HepG2 (cell line): Measurements from ENCODE around the gene BCL2L2. TPM values are rescaled to one million over a fixed set of nuclear protein-coding genes. Genes with fewer than 3 reads are reported as not detected.

Source experiments
- CREB1 ChIP-seq, 2 experiments: fragments of 450-650 bp in 1 of 2; IDR thresholded peaks; 2 replicates each; pipeline ENCODE4 v1.6.1; 2016 to 2017; ENCODE audit warnings: control low read depth in 1 of 2, mild to moderate bottlenecking in 1 of 2, missing compliant biosample characterization in 1 of 2, missing genetic modification characterization in 1 of 2
- MTF1 ChIP-seq: sonication (generic); formaldehyde crosslinking; IDR thresholded peaks from 2 replicates; pipeline ENCODE4 v1.5.0; 2020; ENCODE audit warnings: missing genetic modification reagents
- RCOR2 ChIP-seq: IDR thresholded peaks from 2 replicates; pipeline ENCODE4 v1.6.1; 2016; ENCODE audit warnings: missing biosample characterization, missing genetic modification reagents
- SALL1 ChIP-seq: sonication (generic); formaldehyde crosslinking; IDR thresholded peaks from 2 replicates; pipeline ENCODE4 v1.8.0; 2022; ENCODE audit warnings: mild to moderate bottlenecking, missing genetic modification reagents
- YY1 ChIP-seq: IDR thresholded peaks from 2 replicates; pipeline ENCODE4 v1.6.1; 2011; ENCODE audit warnings: low read length, low read depth, moderate library complexity, mild to moderate bottlenecking; ENCODE audit not compliant: insufficient read depth, insufficient replicate concordance
- ZBTB42 ChIP-seq: sonication (generic); formaldehyde crosslinking; IDR thresholded peaks from 2 replicates; pipeline ENCODE4 v1.5.0; 2020; ENCODE audit warnings: mild to moderate bottlenecking, missing genetic modification reagents
- ZNF672 ChIP-seq: sonication (generic); formaldehyde crosslinking; IDR thresholded peaks from 2 replicates; pipeline ENCODE4 v1.8.1; 2022; ENCODE audit warnings: missing genetic modification reagents
- ZNF768 ChIP-seq: sonication (generic); formaldehyde crosslinking; IDR thresholded peaks from 2 replicates; pipeline ENCODE4 v1.4.0; 2020; ENCODE audit warnings: missing genetic modification reagents
- polyA plus RNA-seq, 8 experiments: library from polyadenylated mRNA; depleted of rRNA in 3 of 8; stranded (reverse) in 7 of 8; unstranded in 1 of 8; fragments of >200 nt; fragmentation: Illumina TruSeq in 4 of 8; extraction: Trizol in 4 of 8; gene quantifications; 2 replicates each; pipeline versions ENCODE4 v1.2.1 to v1.2.3, GENCODE V29; 2011 to 2016; ENCODE audit warnings: low read depth in 4 of 8, missing spikeins in 1 of 8, mixed read lengths in 1 of 8; ENCODE audit not compliant: insufficient read depth in 1 of 8
- total RNA-seq, 5 experiments: library from RNA; depleted of rRNA; stranded (reverse); fragments of >200 nt; fragmentation: Illumina TruSeq; extraction: Trizol; gene quantifications; 2 replicates each; pipeline ENCODE4 v1.2.3, GENCODE V29; 2016; ENCODE audit warnings: low read depth in 1 of 5
- TF ChIP-seq, protein P1 (sequence below): sonication (generic); formaldehyde crosslinking; IDR thresholded peaks from 2 replicates; pipeline ENCODE4 v1.4.0; 2020; ENCODE audit warnings: missing genetic modification reagents, borderline replicate concordance
- TF ChIP-seq, protein P2 (sequence below): sonication (generic); formaldehyde crosslinking; IDR thresholded peaks from 2 replicates; pipeline ENCODE4 v1.9.0; 2021; ENCODE audit warnings: missing genetic modification reagents, borderline replicate concordance
- TF ChIP-seq, protein P3 (sequence below): sonication (generic); formaldehyde crosslinking; IDR thresholded peaks from 2 replicates; pipeline ENCODE4 v1.4.0; 2020; ENCODE audit warnings: missing genetic modification reagents

The BCL2L2 gene
- total and polyA plus RNA-seq, 2 of the 13 experiments (the other 11 are each of a cell fraction or from before 2014, with no cell fraction given), result 28.1 to 49.8 TPM

DNA sequence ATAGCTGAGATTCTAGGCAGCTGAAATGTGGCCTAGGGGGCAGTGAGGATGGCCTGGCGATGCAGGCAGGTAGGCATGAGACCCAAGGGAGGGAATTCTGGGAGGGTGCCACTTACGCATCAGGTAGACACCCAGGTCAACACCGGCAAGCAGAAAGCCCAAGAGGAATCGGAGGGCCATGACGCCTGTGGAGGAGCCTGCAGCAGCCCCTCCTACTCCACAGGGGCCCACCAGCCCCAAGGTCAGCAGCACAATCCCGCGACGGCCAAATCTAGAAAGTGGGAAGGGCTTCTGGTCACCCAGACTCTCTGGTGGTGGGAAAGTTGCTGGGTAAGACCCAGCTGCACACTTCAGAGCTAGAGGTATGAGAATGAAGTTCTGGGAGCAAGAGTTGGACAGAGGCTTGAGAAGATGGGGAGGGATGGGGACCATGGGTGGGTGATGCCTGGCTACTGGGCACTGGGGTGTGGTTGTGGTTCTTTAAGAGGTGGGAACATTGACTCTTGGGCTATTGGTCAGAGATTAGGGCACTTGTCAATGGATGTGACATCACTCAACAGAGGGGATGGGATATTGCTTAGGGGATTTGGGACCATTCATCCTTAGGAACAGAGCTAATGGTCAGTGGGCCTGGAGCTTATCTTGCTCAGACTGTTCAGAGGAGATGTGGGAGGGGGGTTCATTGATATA lies 42.7 kb downstream of the BCL2L2 start (continued):
- TF ChIP-seq, protein P1, sequence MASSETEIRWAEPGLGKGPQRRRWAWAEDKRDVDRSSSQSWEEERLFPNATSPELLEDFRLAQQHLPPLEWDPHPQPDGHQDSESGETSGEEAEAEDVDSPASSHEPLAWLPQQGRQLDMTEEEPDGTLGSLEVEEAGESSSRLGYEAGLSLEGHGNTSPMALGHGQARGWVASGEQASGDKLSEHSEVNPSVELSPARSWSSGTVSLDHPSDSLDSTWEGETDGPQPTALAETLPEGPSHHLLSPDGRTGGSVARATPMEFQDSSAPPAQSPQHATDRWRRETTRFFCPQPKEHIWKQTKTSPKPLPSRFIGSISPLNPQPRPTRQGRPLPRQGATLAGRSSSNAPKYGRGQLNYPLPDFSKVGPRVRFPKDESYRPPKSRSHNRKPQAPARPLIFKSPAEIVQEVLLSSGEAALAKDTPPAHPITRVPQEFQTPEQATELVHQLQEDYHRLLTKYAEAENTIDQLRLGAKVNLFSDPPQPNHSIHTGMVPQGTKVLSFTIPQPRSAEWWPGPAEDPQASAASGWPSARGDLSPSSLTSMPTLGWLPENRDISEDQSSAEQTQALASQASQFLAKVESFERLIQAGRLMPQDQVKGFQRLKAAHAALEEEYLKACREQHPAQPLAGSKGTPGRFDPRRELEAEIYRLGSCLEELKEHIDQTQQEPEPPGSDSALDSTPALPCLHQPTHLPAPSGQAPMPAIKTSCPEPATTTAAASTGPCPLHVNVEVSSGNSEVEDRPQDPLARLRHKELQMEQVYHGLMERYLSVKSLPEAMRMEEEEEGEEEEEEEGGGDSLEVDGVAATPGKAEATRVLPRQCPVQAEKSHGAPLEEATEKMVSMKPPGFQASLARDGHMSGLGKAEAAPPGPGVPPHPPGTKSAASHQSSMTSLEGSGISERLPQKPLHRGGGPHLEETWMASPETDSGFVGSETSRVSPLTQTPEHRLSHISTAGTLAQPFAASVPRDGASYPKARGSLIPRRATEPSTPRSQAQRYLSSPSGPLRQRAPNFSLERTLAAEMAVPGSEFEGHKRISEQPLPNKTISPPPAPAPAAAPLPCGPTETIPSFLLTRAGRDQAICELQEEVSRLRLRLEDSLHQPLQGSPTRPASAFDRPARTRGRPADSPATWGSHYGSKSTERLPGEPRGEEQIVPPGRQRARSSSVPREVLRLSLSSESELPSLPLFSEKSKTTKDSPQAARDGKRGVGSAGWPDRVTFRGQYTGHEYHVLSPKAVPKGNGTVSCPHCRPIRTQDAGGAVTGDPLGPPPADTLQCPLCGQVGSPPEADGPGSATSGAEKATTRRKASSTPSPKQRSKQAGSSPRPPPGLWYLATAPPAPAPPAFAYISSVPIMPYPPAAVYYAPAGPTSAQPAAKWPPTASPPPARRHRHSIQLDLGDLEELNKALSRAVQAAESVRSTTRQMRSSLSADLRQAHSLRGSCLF (CRISPR knock-in tag), result no peak
- TF ChIP-seq SALL1 (CRISPR knock-in tag) (no peak), ZBTB42 (CRISPR knock-in tag) (no peak), ZNF672 (no peak), MTF1 (CRISPR knock-in tag) (no peak), CREB1 (IDR thresholded peaks at IDR 0.05) (peak; percentile 53; the same call in 1 of the 2 replicates), CREB1 (CRISPR knock-in tag; IDR thresholded peaks at IDR 0.05) (no peak), ZNF768 (peak; percentile 17; the same call in 1 of the 2 replicates), RCOR2 (CRISPR knock-in tag) (no peak), YY1 (no peak)
- TF ChIP-seq, protein P2, sequence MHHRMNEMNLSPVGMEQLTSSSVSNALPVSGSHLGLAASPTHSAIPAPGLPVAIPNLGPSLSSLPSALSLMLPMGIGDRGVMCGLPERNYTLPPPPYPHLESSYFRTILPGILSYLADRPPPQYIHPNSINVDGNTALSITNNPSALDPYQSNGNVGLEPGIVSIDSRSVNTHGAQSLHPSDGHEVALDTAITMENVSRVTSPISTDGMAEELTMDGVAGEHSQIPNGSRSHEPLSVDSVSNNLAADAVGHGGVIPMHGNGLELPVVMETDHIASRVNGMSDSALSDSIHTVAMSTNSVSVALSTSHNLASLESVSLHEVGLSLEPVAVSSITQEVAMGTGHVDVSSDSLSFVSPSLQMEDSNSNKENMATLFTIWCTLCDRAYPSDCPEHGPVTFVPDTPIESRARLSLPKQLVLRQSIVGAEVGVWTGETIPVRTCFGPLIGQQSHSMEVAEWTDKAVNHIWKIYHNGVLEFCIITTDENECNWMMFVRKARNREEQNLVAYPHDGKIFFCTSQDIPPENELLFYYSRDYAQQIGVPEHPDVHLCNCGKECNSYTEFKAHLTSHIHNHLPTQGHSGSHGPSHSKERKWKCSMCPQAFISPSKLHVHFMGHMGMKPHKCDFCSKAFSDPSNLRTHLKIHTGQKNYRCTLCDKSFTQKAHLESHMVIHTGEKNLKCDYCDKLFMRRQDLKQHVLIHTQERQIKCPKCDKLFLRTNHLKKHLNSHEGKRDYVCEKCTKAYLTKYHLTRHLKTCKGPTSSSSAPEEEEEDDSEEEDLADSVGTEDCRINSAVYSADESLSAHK (CRISPR knock-in tag), result no peak
- TF ChIP-seq, protein P3, sequence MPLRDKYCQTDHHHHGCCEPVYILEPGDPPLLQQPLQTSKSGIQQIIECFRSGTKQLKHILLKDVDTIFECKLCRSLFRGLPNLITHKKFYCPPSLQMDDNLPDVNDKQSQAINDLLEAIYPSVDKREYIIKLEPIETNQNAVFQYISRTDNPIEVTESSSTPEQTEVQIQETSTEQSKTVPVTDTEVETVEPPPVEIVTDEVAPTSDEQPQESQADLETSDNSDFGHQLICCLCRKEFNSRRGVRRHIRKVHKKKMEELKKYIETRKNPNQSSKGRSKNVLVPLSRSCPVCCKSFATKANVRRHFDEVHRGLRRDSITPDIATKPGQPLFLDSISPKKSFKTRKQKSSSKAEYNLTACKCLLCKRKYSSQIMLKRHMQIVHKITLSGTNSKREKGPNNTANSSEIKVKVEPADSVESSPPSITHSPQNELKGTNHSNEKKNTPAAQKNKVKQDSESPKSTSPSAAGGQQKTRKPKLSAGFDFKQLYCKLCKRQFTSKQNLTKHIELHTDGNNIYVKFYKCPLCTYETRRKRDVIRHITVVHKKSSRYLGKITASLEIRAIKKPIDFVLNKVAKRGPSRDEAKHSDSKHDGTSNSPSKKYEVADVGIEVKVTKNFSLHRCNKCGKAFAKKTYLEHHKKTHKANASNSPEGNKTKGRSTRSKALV (CRISPR knock-in tag), result no peak
